ENCODE data around the gene ARHGEF6. TPM values are rescaled to one million over a fixed set of nuclear protein-coding genes. Genes with fewer than 3 reads are reported as not detected.

ARHGEF6 gene
- total and polyA plus RNA-seq, 2 experiments from 2014 or later = 2.5 to 6.0 TPM

DNA sequence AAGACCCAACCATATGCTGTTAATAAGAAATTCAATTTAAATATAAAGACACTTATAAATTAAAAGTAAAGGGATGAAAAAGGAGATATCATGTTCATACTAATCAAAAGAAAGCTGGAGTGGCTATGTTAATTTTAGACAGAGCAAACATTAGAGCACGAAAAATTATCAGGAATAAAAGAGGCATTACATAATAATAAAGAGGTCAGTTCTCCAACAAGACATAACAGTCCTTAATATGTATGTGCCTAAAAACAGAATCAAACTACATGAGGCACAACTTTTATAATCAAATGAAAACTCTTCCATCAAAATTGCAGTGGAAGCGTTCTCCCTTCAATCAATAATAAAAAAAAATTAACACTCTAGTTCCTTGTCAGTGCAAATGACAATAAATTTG lies 62.6 kb downstream of the ARHGEF6 start:
- TF ChIP-seq STAT1 (IDR thresholded peaks at IDR 0.05; ENCODE audit: unreplicated experiment) = no peak
- no peak for DNase-seq (ENCODE audit: low spot score)
- peaks cover 1% of the 10 kb centered on the region; the same call in 2 of the 3 replicates for H3K4me1 Mint-ChIP-seq
- Histone ChIP-seq H2AFZ (no peak overlapping the region), H4K20me1 (replicated peaks; ENCODE audit: insufficient read depth) (no peaks in the 10 kb centered on the region), H3K27ac (ENCODE audit: low read depth) (no peak overlapping the region), H3K4me3 (no peak overlapping the region), H3K79me2 (replicated peaks; ENCODE audit: insufficient read depth) (no peaks in the 10 kb centered on the region), H3K4me2 (no peak overlapping the region), H3K27me3 (ENCODE audit: insufficient read depth) (no peaks in the 10 kb centered on the region), H3K4me1 (ENCODE audit: insufficient read depth) (peaks cover 4% of the 10 kb centered on the region; the same call in 1 of the 2 replicates), H3F3A (replicated peaks; ENCODE audit: low read depth) (no peaks in the 10 kb centered on the region), H3K36me3 (ENCODE audit: insufficient read depth) (no peaks in the 10 kb centered on the region), H3K9me2 (ENCODE audit: insufficient read depth) (no peaks in the 10 kb centered on the region)
- no peak overlapping the region for H3K27ac Mint-ChIP-seq
- H3K36me3 Mint-ChIP-seq (ENCODE audit: low read depth) = 0 out of 3 replicates have a peak, but pooled peaks cover 3% of the 10 kb centered on the region
- no peak overlapping the region for H3K4me3 Mint-ChIP-seq
- ATAC-seq = no peak
- H3K27me3 Mint-ChIP-seq (ENCODE audit: insufficient read depth, low read depth, poor library complexity) = no peaks in the 10 kb centered on the region
- no peaks in the 10 kb centered on the region; the same call in 2 of the 3 replicates for H3K9me3 Mint-ChIP-seq

DNA sequence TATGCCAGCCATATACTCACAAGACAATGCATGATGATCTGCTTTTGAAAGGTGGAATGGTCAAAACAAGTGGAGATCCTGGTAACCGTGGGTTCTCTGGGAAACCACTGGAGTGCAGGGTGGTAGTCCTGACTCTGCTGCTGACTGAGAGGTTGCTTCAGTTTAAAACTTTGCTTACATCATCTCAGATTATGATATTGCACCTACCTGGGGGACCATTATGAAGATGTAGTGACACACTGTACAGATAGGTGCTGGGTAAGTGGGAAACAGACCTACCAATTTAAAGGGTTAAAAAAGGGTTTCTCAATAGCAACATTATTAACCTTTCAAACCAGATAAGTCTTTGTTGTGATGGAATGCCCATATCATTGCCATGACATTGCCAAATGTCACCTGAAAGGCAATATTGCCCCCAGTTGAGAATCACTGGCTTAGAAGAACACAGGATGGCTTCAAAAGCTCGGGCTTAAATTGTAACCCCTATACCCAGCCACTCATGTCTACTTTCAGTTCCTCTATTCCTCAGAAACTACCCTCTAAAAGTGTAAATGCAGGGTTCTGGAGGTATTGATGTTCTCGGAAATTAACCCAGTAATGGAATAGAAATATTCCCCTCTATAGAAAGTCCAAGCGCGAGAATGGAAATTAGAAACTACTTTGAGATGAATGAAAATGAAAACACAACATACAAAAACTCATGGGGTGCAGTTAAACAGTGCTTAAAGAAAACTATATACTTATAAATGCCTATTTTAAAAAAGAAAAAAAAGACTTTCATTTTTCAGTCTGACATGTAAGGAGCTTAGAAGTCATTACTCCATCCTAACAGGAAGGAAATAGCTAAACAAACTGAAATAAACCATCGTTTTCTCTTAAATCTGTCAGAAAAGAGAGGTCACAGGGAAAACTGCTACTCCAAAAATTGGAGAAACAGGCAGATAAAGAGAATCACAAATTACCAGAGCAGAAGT lies 65.8 kb downstream of the ARHGEF6 start:
- H3K27me3 ChIP-seq (ENCODE audit: insufficient read depth) = no peaks in the 10 kb centered on the region
- Mint-ChIP-seq H3K4me3 (no peak overlapping the region), H3K36me3 (ENCODE audit: low read depth) (no peaks in the 10 kb centered on the region), H3K4me1 (peaks cover 8% of the 10 kb centered on the region; the same call in 2 of the 3 replicates), H3K27me3 (ENCODE audit: insufficient read depth, low read depth, poor library complexity) (no peaks in the 10 kb centered on the region), H3K27ac (no peak overlapping the region), H3K9me3 (no peaks in the 10 kb centered on the region)
- peaks cover 6% of the 10 kb centered on the region; the same call in 1 of the 2 replicates for H3K4me1 ChIP-seq (ENCODE audit: insufficient read depth)
- no peak overlapping the region for H3K27ac ChIP-seq (ENCODE audit: low read depth)
- H3K79me2 ChIP-seq (replicated peaks; ENCODE audit: insufficient read depth) = no peaks in the 10 kb centered on the region
- no peaks in the 10 kb centered on the region for H3F3A ChIP-seq (replicated peaks; ENCODE audit: low read depth)
- no peaks in the 10 kb centered on the region for H3K36me3 ChIP-seq (ENCODE audit: insufficient read depth)
- H4K20me1 ChIP-seq (replicated peaks; ENCODE audit: insufficient read depth) = no peaks in the 10 kb centered on the region
- no peak for DNase-seq (ENCODE audit: low spot score)
- no peak overlapping the region for H2AFZ ChIP-seq
- H3K4me2 ChIP-seq = no peak overlapping the region
- ATAC-seq = no peak
- H3K9me2 ChIP-seq (ENCODE audit: insufficient read depth) = no peaks in the 10 kb centered on the region
- no peak overlapping the region for H3K4me3 ChIP-seq
- TF ChIP-seq STAT1 (IDR thresholded peaks at IDR 0.05; ENCODE audit: unreplicated experiment) = no peak
- no peak for TF ChIP-seq EZH2phosphoT487 (IDR thresholded peaks at IDR 0.05; ENCODE audit: unreplicated experiment)
- TF ChIP-seq CTCF (conservative IDR thresholded peaks at IDR 0.05; ENCODE audit: low read depth in 2 of 2) = no peak
- TF ChIP-seq, protein P1, sequence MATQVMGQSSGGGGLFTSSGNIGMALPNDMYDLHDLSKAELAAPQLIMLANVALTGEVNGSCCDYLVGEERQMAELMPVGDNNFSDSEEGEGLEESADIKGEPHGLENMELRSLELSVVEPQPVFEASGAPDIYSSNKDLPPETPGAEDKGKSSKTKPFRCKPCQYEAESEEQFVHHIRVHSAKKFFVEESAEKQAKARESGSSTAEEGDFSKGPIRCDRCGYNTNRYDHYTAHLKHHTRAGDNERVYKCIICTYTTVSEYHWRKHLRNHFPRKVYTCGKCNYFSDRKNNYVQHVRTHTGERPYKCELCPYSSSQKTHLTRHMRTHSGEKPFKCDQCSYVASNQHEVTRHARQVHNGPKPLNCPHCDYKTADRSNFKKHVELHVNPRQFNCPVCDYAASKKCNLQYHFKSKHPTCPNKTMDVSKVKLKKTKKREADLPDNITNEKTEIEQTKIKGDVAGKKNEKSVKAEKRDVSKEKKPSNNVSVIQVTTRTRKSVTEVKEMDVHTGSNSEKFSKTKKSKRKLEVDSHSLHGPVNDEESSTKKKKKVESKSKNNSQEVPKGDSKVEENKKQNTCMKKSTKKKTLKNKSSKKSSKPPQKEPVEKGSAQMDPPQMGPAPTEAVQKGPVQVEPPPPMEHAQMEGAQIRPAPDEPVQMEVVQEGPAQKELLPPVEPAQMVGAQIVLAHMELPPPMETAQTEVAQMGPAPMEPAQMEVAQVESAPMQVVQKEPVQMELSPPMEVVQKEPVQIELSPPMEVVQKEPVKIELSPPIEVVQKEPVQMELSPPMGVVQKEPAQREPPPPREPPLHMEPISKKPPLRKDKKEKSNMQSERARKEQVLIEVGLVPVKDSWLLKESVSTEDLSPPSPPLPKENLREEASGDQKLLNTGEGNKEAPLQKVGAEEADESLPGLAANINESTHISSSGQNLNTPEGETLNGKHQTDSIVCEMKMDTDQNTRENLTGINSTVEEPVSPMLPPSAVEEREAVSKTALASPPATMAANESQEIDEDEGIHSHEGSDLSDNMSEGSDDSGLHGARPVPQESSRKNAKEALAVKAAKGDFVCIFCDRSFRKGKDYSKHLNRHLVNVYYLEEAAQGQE (IDR thresholded peaks at IDR 0.05; ENCODE audit: unreplicated experiment) = no peak
- TF ChIP-seq ZNF462 (CRISPR knock-in tag; IDR thresholded peaks at IDR 0.05) = no peak
- no peak for TF ChIP-seq ZNF114 (CRISPR knock-in tag; IDR thresholded peaks at IDR 0.05)
- no peak for TF ChIP-seq ZNF331 (CRISPR knock-in tag; IDR thresholded peaks at IDR 0.05; ENCODE audit: low read depth)
- no peak for TF ChIP-seq JUNB (IDR thresholded peaks at IDR 0.05; ENCODE audit: unreplicated experiment)

All from GM23338 (cell line).